Epidermal melanocyte (primary cell): ENCODE measurements around the gene GCFC2.
"Not testable (repeated sequence)": the region's sequence is repeated elsewhere in the genome, so short reads cannot be mapped to it uniquely, and the experiment has no call there.

Experiments
- DNase-seq: peaks from one replicate; pipeline ENCODE4 v3.0.0; 2011; ENCODE audit warnings: low spot score; ENCODE audit not compliant: insufficient read length

Gene GCFC2

DNA sequence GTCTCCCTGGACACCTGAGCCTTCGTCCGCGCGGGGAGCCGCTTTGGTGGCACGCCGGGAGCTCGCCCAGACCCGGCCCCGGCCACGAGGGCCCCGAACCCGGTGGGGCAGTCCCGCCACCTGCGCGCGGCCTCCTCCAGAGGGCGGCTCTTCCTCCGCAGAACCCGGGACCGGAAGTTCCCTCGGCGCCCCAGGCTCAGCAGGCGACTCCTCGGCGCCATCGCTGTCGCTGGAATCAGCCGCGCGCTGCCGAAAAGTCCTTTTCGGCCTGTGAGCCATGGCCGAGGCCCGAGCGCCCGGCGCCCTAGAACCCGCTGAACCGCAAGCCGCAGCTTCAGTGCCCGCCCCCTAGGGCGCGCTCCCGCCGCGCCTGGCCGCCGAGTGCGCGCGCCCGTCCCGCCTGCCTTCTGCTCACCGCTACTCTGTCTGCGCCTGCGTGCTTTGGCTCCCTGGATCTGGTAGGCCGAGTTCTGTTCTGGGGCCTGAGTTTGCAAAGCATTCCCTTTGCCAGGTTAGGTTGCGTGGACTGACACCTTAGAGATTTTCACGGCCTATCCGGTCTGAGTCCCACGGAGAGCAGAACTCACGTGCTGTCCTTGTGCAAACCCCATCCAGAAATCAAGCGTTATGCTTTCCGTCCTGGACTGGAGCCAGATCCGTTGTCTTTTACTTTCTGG is at the start of gene GCFC2:
GCFC2 (minus strand) TSS at position 339 of the 677 bp plus-strand sequence; CDS start at position 279, 60 bp downstream.
- DNase-seq: peak; percentile 83

DNA sequence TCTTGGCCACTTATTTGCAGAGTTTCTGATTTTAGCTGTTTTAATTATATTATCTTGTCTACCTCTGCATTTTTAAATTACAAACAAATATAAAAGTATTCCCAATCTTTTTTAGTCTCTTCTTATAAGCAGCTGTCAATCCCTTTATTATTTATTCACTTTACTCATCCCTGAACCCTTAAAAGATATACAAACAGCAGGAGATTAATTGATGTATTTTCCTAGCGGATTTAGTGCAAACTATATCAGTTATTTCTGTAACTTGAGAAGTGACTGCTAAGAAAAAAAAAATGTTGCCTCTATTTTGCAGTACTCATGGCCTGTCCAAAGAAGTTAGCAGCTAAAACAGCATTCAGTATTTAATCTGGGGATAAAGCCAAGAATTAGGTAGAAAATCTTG is 42.1 kb upstream of the GCFC2 start:
- DNase-seq: no peak

GRCh38 chr2:75751824-75752468 is 41.2 kb upstream of the GCFC2 start:
- DNase-seq: no peak

- no peak for DNase-seq
Observed at GRCh38 chr2:75751360-75751759, 40.6 kb upstream of the GCFC2 start.

DNA sequence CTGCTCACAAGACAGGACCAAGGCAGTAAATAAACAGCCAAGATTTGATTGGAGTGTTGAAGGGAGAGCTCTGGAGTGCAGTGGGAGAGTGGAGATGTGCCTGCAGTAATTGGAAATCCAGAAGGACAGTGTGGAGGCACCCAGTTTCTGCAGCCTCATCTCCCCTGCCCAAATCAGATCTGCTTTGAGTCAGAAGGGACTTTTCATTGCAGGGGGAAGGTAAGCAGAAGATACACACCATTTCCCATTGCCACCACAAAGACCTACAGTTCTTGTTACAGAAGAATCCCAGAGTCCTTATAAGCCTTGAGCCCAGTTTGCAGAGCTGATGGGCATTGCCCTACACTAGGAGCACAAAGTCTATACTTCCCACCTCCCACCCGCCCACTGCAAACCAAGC is 27.2 kb upstream of the GCFC2 start:
- DNase-seq: no peak

DNA sequence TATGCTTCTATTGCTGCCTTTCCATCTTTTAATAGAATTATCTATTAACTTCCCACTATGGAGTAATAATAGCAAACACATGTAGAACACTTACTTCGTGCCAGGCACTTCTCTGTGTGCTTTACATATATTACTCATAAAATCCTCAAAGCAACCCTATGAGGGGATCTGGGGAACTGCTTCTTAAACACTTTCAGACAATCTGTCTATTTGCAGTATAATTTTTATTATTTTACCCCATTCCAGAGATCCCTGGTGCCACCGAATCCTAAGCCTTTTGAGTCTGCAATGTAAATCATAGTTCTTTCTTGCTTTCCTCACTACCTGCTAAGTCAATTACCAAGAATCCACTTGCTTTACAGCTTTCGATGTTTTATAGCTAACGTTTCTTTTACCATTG is 25.6 kb upstream of the GCFC2 start:
- no peak for DNase-seq

GRCh38 chr2:75729861-75730260 is 19.1 kb upstream of the GCFC2 start:
- no peak for DNase-seq

DNA sequence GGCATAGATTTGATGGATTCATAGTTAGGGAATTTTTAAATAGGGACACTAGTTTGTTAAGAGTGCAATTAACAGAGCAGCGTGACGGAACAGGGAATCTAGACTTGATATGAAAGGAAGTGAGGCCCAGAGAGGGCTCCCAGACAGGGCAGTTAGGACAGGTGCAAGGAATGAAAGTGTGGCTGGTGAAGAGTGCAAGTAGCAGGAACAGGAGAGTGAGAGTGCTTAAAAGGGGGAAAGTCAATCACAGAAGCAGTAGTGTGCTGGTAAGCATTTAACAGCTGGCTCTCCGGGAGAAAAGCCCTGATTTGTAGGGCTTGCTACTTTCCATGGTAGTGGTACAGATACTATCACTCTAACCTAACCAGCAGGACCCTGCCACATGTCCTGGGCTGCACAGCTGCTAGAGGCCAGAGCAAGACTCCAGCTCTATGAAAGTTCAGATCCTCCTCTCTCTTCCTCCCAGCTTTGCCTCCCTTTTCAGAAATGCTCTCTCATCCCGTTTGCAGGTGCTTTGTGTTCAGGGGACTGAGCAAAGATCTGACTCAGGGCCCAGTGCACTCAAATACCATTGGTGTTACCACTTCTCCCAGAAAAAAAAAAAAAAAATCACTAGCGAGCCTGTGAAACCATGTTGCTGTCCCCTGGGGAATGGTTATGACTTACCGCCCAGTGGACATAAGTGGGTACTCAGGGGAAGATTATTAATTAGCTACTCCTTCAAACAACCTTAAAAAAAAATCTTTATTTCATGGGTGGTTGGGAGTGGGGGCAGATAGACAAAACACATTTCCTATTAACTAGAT is 18.1 kb upstream of the GCFC2 start:
- no peak for DNase-seq

- DNase-seq: no peak
Observed at GRCh38 chr2:75722687-75723086, 12.0 kb upstream of the GCFC2 start.

- no peak for DNase-seq
Observed at GRCh38 chr2:75720525-75720924, 9.8 kb upstream of the GCFC2 start.

DNA sequence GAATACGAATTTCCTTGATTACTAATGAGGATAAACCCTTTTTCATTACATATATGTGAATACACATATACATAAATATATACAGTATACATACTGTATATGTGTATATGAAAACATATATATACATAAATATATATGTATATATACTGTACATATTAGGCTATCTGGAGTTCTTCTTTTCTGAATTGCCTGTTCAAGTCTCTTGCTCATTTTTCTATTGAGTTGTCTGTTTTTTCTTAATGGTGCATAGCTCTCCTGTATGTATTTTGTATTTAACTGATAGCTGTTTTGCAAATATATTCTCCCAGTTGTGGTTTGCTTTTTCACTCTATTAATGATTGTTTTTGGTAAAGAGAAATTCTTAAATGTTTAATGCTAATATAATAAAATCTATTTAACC is 8.9 kb upstream of the GCFC2 start:
- DNase-seq: no peak

DNA sequence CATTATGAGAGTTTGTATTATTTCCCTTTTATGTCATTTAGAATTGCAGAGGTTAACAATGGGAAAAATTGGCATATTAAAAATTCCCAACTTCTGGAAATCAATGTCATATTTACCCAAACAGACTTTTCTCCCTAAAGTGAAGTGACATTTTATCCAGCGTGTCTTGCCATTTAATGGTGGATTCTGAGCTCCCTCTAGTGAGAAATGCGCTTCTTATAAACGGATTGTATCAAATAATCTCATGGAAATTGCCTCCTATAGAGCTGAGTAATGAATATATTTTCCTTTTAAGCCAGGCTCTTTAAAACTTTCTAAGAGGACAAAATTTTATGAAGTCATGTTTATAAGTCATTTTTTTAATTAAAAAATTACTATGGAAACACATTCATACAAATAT is 5.7 kb upstream of the GCFC2 start:
- DNase-seq: no peak

- not testable (repeated sequence) for DNase-seq
Observed at GRCh38 chr2:75711590-75711989, 875 bp upstream of the GCFC2 start.

GRCh38 chr2:75710220-75710576 is 517 bp downstream of the GCFC2 start:
- DNase-seq: no peak

- DNase-seq: no peak
Observed at GRCh38 chr2:75709297-75709696, 1.4 kb downstream of the GCFC2 start.

DNA sequence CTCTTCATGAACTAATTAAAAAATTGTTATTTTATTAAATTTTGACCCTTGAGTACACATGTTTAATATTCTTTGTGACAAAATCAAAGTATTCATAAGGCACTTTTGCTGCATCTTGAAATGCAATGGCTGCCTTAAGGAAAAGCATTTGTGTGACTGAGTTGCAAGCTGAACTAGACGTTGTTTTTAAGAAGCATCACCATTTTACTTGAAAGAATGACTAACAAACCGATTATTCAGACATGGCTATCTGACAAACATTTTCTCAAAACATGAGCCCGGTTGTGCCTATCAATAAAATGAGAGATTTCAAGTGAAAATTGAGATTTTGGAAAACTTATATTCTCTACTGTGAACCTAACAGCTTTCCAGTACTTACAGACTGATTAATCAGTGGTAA is 2.8 kb downstream of the GCFC2 start:
- DNase-seq: no peak

- DNase-seq: no peak
Observed at GRCh38 chr2:75705921-75706320, 4.8 kb downstream of the GCFC2 start.

GRCh38 chr2:75703589-75704287 is 7.0 kb downstream of the GCFC2 start:
- DNase-seq: no peak

GRCh38 chr2:75702593-75702992 is 8.1 kb downstream of the GCFC2 start:
- no peak for DNase-seq

- no peak for DNase-seq
Observed at GRCh38 chr2:75698918-75699317, 11.8 kb downstream of the GCFC2 start.

DNA sequence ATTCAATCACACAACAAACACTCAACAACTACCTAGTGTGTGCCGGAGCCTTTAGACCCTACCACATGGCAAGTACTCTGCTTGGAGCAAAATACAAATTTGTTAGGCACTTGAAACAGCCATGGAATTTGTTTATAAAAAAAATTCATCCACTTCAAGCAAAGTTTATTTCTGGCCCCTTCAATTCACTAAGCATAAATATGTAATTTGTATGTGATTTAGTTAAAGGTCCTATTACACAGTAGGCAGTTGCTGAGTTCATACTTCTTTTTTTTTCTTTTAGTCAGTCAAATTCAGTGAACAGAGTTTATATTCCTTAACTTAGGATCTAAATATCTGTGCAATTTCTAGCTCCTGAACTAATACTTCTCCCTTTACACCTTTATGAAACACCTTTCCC is 22.5 kb downstream of the GCFC2 start:
- DNase-seq: no peak

GRCh38 chr2:75683430-75683829 is 27.3 kb downstream of the GCFC2 start:
- not testable (repeated sequence) for DNase-seq
